ENCODE data around the gene ZNF488. TPM values are rescaled to one million over a fixed set of nuclear protein-coding genes. Genes with fewer than 3 reads are reported as not detected.

Gene ZNF488
- total RNA-seq, 1 experiment from 2014 or later: 2.2 TPM

- Mint-ChIP-seq H3K4me1 (ENCODE audit: low read depth, unreplicated experiment) (no peaks in the 10 kb centered on the region), H3K27ac (ENCODE audit: unreplicated experiment) (no peak overlapping the region), H3K36me3 (ENCODE audit: insufficient read depth, unreplicated experiment) (no peaks in the 10 kb centered on the region), H3K9me3 (ENCODE audit: low read depth, unreplicated experiment) (no peaks in the 10 kb centered on the region), H3K27me3 (ENCODE audit: unreplicated experiment) (peaks cover 9% of the 10 kb centered on the region), H3K4me3 (ENCODE audit: low read depth, unreplicated experiment) (no peak overlapping the region)
- BruUV-seq (replicated peaks): no TSS peak
- intact Hi-C loops (cut with micrococcal nuclease; ENCODE audit: unreplicated experiment): no loop called here
- CTCF ChIA-PET: no interaction called here
- no peak for DNase-seq
- TF ChIP-seq CTCF (IDR thresholded peaks at IDR 0.05; ENCODE audit: unreplicated experiment): no peak
Observed at GRCh38 chr10:47350671-47351640, 33.1 kb downstream of the ZNF488 start.

GRCh38 chr10:47349941-47350371 is 34.1 kb downstream of the ZNF488 start:
- Mint-ChIP-seq H3K4me3 (ENCODE audit: low read depth, unreplicated experiment) (no peak overlapping the region), H3K27me3 (ENCODE audit: unreplicated experiment) (peaks cover 19% of the 10 kb centered on the region), H3K36me3 (ENCODE audit: insufficient read depth, unreplicated experiment) (no peaks in the 10 kb centered on the region), H3K4me1 (ENCODE audit: low read depth, unreplicated experiment) (no peaks in the 10 kb centered on the region), H3K9me3 (ENCODE audit: low read depth, unreplicated experiment) (no peaks in the 10 kb centered on the region), H3K27ac (ENCODE audit: unreplicated experiment) (no peak overlapping the region)
- CTCF ChIA-PET: no interaction called here
- no peak for DNase-seq
- intact Hi-C loops (cut with micrococcal nuclease; ENCODE audit: unreplicated experiment): no loop called here
- no TSS peak for BruUV-seq (replicated peaks)
- no peak for TF ChIP-seq CTCF (IDR thresholded peaks at IDR 0.05; ENCODE audit: unreplicated experiment)

GRCh38 chr10:47349516-47349915 is 34.6 kb downstream of the ZNF488 start:
- no peak overlapping the region for H3K27ac Mint-ChIP-seq (ENCODE audit: unreplicated experiment)
- no peaks in the 10 kb centered on the region for H3K36me3 Mint-ChIP-seq (ENCODE audit: insufficient read depth, unreplicated experiment)
- intact Hi-C loops (cut with micrococcal nuclease; ENCODE audit: unreplicated experiment): no loop called here
- DNase-seq: no peak
- H3K4me1 Mint-ChIP-seq (ENCODE audit: low read depth, unreplicated experiment): no peaks in the 10 kb centered on the region
- BruUV-seq (replicated peaks): no TSS peak
- TF ChIP-seq CTCF (IDR thresholded peaks at IDR 0.05; ENCODE audit: unreplicated experiment): no peak
- no peak overlapping the region for H3K4me3 Mint-ChIP-seq (ENCODE audit: low read depth, unreplicated experiment)
- H3K9me3 Mint-ChIP-seq (ENCODE audit: low read depth, unreplicated experiment): no peaks in the 10 kb centered on the region
- CTCF ChIA-PET: no interaction called here
- H3K27me3 Mint-ChIP-seq (ENCODE audit: unreplicated experiment): peaks cover 23% of the 10 kb centered on the region

GRCh38 chr10:47348661-47349470 is 35.2 kb downstream of the ZNF488 start:
- TF ChIP-seq CTCF (IDR thresholded peaks at IDR 0.05; ENCODE audit: unreplicated experiment): no peak
- no peak for DNase-seq
- Mint-ChIP-seq H3K4me1 (ENCODE audit: low read depth, unreplicated experiment) (no peaks in the 10 kb centered on the region), H3K36me3 (ENCODE audit: insufficient read depth, unreplicated experiment) (no peaks in the 10 kb centered on the region), H3K27ac (ENCODE audit: unreplicated experiment) (no peak overlapping the region), H3K9me3 (ENCODE audit: low read depth, unreplicated experiment) (no peaks in the 10 kb centered on the region), H3K4me3 (ENCODE audit: low read depth, unreplicated experiment) (no peak overlapping the region), H3K27me3 (ENCODE audit: unreplicated experiment) (peaks cover 23% of the 10 kb centered on the region)
- CTCF ChIA-PET: no interaction called here
- no TSS peak for BruUV-seq (replicated peaks)
- intact Hi-C loops (cut with micrococcal nuclease; ENCODE audit: unreplicated experiment): no loop called here
